ELR (cell line): Measurements from ENCODE around the gene PTCSC3.
A peak's percentile ranks its signal among the peaks of the same experiment; 100 is the strongest.
"Not testable (repeated sequence)": the region's sequence is repeated elsewhere in the genome, so short reads cannot be mapped to it uniquely, and the experiment has no call there.

Experiments
- DNase-seq: peaks from one replicate; pipeline ENCODE4 v3.0.0-alpha.2; 2015; ENCODE audit warnings: low read depth

PTCSC3 gene

GRCh38 chr14:36173161-36173560 is 3.4 kb downstream of the PTCSC3 start:
- DNase-seq, result peak; percentile 8

GRCh38 chr14:36171607-36172006 is 4.9 kb downstream of the PTCSC3 start:
- no peak for DNase-seq

GRCh38 chr14:36167431-36167830 is 9.1 kb downstream of the PTCSC3 start:
- no peak for DNase-seq

GRCh38 chr14:36163451-36163850 is 13.1 kb downstream of the PTCSC3 start:
- no peak for DNase-seq

- DNase-seq, result no peak
Measured at GRCh38 chr14:36162267-36162666, 14.3 kb downstream of the PTCSC3 start.

GRCh38 chr14:36161776-36162175 is 14.7 kb downstream of the PTCSC3 start:
- DNase-seq, result no peak

- no peak for DNase-seq
Measured at GRCh38 chr14:36151335-36151734, 25.2 kb downstream of the PTCSC3 start.

GRCh38 chr14:36134038-36134437 is 42.5 kb downstream of the PTCSC3 start:
- DNase-seq, result peak; percentile 11

GRCh38 chr14:36132826-36133225 is 43.7 kb downstream of the PTCSC3 start:
- DNase-seq, result no peak

GRCh38 chr14:36130186-36130585 is 46.3 kb downstream of the PTCSC3 start:
- DNase-seq, result no peak

- no peak for DNase-seq
Measured at GRCh38 chr14:36129181-36129580, 47.3 kb downstream of the PTCSC3 start.

GRCh38 chr14:36113341-36113740 is 63.2 kb downstream of the PTCSC3 start:
- no peak for DNase-seq

GRCh38 chr14:36111822-36112583 is 64.5 kb downstream of the PTCSC3 start:
- DNase-seq, result no peak

GRCh38 chr14:36105401-36105800 is 71.1 kb downstream of the PTCSC3 start:
- DNase-seq, result peak; percentile 24

GRCh38 chr14:36104258-36104657 is 72.3 kb downstream of the PTCSC3 start:
- not testable (repeated sequence) for DNase-seq

GRCh38 chr14:36099619-36100018 is 76.9 kb downstream of the PTCSC3 start:
- DNase-seq, result no peak

GRCh38 chr14:36097356-36097755 is 79.2 kb downstream of the PTCSC3 start:
- DNase-seq, result no peak

- DNase-seq, result no peak
Measured at GRCh38 chr14:36096090-36096489, 80.4 kb downstream of the PTCSC3 start.

GRCh38 chr14:36094963-36095362 is 81.6 kb downstream of the PTCSC3 start:
- no peak for DNase-seq

- DNase-seq, result peak; percentile 58
Measured at GRCh38 chr14:36091096-36091495, 85.4 kb downstream of the PTCSC3 start.

GRCh38 chr14:36087411-36087810 is 89.1 kb downstream of the PTCSC3 start:
- no peak for DNase-seq

- no peak for DNase-seq
Measured at GRCh38 chr14:36086629-36087395, 89.7 kb downstream of the PTCSC3 start.

GRCh38 chr14:36085861-36086260 is 90.7 kb downstream of the PTCSC3 start:
- no peak for DNase-seq
